ENCODE results near the gene FAM81A.
A peak's percentile ranks its signal among the peaks of the same experiment; 100 is the strongest.
"Not testable (repeated sequence)": the region's sequence is repeated elsewhere in the genome, so short reads cannot be mapped to it uniquely, and the experiment has no call there.

FAM81A gene

DNA sequence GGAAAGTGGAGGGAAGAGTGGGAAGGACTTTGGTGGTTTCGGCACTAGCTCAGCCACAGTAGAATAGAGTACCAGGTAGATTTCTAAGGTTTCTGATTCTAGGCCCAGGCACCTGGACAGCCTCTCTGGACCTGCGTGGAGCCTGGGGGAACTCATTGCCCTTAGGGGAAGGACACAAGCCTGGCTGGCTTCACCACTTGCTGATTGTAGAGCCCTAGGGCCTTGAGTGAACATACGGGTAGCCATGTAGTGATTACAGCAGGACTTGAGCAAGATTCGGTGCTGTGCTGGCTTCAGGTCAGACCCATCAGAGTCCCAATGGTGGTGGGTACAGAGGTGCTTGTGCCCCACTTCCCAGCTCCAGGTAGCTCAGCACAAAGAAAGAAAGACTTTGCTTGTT, 47.0 kb downstream of the FAM81A start:
- no peak overlapping the region for H3K27ac ChIP-seq (ENCODE audit: low read length)
- no peaks in the 10 kb centered on the region for H3K27me3 ChIP-seq (ENCODE audit: insufficient read depth, low read length, poor library complexity)
- no peaks in the 10 kb centered on the region for H3K79me2 ChIP-seq (ENCODE audit: insufficient read depth, low read length)
- H3K9ac ChIP-seq (ENCODE audit: low read depth, low read length) = no peak overlapping the region
- H3K4me1 ChIP-seq (ENCODE audit: insufficient read depth, low read length) = no peaks in the 10 kb centered on the region
- no peak overlapping the region for H3K4me3 ChIP-seq (ENCODE audit: low read depth in 1 of 2, low read length in 2 of 2)
- H4K20me1 ChIP-seq (ENCODE audit: insufficient read depth, low read length) = no peaks in the 10 kb centered on the region
- no peak overlapping the region for H2AFZ ChIP-seq (ENCODE audit: low read depth, low read length)
- no peak for DNase-seq
- H3K36me3 ChIP-seq (ENCODE audit: insufficient read depth, low read length) = no peaks in the 10 kb centered on the region
- TF ChIP-seq EZH2 (IDR thresholded peaks at IDR 0.05; ENCODE audit: borderline replicate concordance, low read depth, low read length, severe bottlenecking) = no peak
- TF ChIP-seq CTCF (IDR thresholded peaks at IDR 0.05; ENCODE audit: borderline replicate concordance, extremely low read depth, low read length, poor library complexity, severe bottlenecking) = no peak
- no peaks in the 10 kb centered on the region for H3K9me3 ChIP-seq (ENCODE audit: insufficient read depth, low read length, severe bottlenecking)
- H3K4me2 ChIP-seq (ENCODE audit: insufficient read depth, low read length) = no peak overlapping the region
- no peak for ATAC-seq (ENCODE audit: insufficient read depth, low read depth)

GRCh38 chr15:59489485-59489884, 51.5 kb downstream of the FAM81A start:
- H3K79me2 ChIP-seq (ENCODE audit: insufficient read depth, low read length); H3K4me1 ChIP-seq (ENCODE audit: insufficient read depth, low read length); H3K4me3 ChIP-seq (ENCODE audit: low read depth in 1 of 2, low read length in 2 of 2); DNase-seq; H3K27me3 ChIP-seq (ENCODE audit: insufficient read depth, low read length, poor library complexity); H3K9ac ChIP-seq (ENCODE audit: low read depth, low read length); H3K4me2 ChIP-seq (ENCODE audit: insufficient read depth, low read length); H3K36me3 ChIP-seq (ENCODE audit: insufficient read depth, low read length); H3K27ac ChIP-seq (ENCODE audit: low read length); H2AFZ ChIP-seq (ENCODE audit: low read depth, low read length); H4K20me1 ChIP-seq (ENCODE audit: insufficient read depth, low read length); H3K9me3 ChIP-seq (ENCODE audit: insufficient read depth, low read length, severe bottlenecking); ATAC-seq (ENCODE audit: insufficient read depth, low read depth): not testable (repeated sequence)

DNA sequence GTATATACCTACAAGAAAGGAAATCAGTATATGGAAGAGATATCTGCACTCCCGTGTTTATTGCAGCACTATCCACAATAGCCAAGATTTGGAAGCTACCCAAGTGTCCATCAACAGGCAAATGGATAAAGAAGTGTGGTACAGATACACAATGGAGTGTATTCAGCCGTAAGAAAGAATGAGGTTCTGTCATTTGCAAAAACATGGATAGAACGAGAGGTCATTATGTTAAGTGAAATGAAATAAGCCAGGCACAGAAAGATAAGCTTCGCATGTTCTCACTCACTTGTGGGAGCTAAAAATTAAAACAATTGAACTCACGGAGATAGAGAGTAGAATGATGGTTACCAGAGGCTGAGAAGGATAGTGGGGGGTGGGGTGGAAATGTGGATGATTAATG, 53.1 kb downstream of the FAM81A start:
- Histone ChIP-seq H3K27ac (ENCODE audit: low read length) (no peak overlapping the region), H3K27me3 (ENCODE audit: insufficient read depth, low read length, poor library complexity) (peaks cover 12% of the 10 kb centered on the region), H3K9ac (ENCODE audit: low read depth, low read length) (no peak overlapping the region), H4K20me1 (ENCODE audit: insufficient read depth, low read length) (no peaks in the 10 kb centered on the region), H3K4me2 (ENCODE audit: insufficient read depth, low read length) (no peak overlapping the region), H3K36me3 (ENCODE audit: insufficient read depth, low read length) (no peaks in the 10 kb centered on the region), H3K4me3 (ENCODE audit: low read depth in 1 of 2, low read length in 2 of 2) (no peak overlapping the region), H3K9me3 (ENCODE audit: insufficient read depth, low read length, severe bottlenecking) (no peaks in the 10 kb centered on the region), H2AFZ (ENCODE audit: low read depth, low read length) (no peak overlapping the region), H3K4me1 (ENCODE audit: insufficient read depth, low read length) (0 out of 2 replicates have a peak, but pooled peaks cover 3% of the 10 kb centered on the region), H3K79me2 (ENCODE audit: insufficient read depth, low read length) (no peaks in the 10 kb centered on the region)
- ATAC-seq (ENCODE audit: insufficient read depth, low read depth) = no peak
- TF ChIP-seq CTCF (IDR thresholded peaks at IDR 0.05; ENCODE audit: borderline replicate concordance, extremely low read depth, low read length, poor library complexity, severe bottlenecking) (no peak), EZH2 (IDR thresholded peaks at IDR 0.05; ENCODE audit: borderline replicate concordance, low read depth, low read length, severe bottlenecking) (no peak)
- DNase-seq = no peak

DNA sequence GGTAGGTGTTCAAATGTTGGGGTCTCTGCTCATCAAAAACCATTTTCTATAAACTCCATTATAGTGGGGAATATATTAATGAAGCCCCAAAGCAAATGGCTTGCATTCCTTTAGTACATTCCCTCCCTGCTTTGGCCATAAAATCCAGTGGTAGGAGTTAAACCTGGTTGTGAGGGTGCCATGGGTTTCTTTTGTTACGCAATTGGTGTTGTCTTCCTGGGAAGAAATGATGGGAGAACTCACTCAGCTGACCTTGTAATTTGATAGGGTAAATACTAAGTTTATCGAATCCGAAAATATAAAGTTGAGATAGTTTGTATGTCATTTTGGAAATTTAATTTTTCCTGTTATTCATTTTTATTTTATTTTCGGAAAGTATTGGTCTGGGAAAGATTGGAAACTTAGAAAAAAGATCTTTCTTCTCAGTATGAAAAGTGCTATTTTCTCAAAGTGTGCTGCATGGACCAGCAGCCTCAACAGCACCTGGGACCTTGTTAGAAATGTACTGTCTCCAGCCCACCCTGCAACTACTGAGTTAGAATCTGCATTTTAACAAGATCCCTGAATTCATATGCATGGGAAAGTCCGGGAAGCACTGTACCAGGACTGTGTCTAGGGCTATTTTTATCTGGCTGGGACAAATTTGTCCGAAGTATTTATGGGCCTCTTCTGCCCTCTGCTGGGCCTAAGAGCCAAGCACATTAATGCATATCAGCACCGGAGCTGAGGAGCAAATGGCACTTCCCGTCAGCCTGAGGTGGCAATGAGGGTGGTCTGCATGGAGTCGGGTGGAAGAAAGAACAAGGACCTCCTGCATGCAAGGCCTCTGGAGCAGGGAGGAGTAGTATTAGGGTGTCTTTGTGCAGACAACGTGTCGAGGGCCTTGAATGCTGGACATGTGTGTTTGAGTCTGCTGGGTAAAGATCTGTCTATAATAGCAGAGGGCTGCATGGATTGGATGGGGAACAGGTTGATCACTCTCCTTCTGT, 54.7 kb downstream of the FAM81A start:
- Histone ChIP-seq H3K27ac (ENCODE audit: low read length) (no peak overlapping the region), H3K9me3 (ENCODE audit: insufficient read depth, low read length, severe bottlenecking) (no peaks in the 10 kb centered on the region), H3K4me1 (ENCODE audit: insufficient read depth, low read length) (0 out of 2 replicates have a peak, but pooled peaks cover 3% of the 10 kb centered on the region), H3K36me3 (ENCODE audit: insufficient read depth, low read length) (no peaks in the 10 kb centered on the region), H3K9ac (ENCODE audit: low read depth, low read length) (no peak overlapping the region), H4K20me1 (ENCODE audit: insufficient read depth, low read length) (no peaks in the 10 kb centered on the region), H2AFZ (ENCODE audit: low read depth, low read length) (no peak overlapping the region), H3K4me2 (ENCODE audit: insufficient read depth, low read length) (no peak overlapping the region), H3K27me3 (ENCODE audit: insufficient read depth, low read length, poor library complexity) (peaks cover 12% of the 10 kb centered on the region), H3K79me2 (ENCODE audit: insufficient read depth, low read length) (no peaks in the 10 kb centered on the region), H3K4me3 (ENCODE audit: low read depth in 1 of 2, low read length in 2 of 2) (no peak overlapping the region)
- ATAC-seq (ENCODE audit: insufficient read depth, low read depth) = peak; percentile 85
- peak; percentile 85 for TF ChIP-seq CTCF (IDR thresholded peaks at IDR 0.05; ENCODE audit: borderline replicate concordance, extremely low read depth, low read length, poor library complexity, severe bottlenecking)
- no peak for TF ChIP-seq EZH2 (IDR thresholded peaks at IDR 0.05; ENCODE audit: borderline replicate concordance, low read depth, low read length, severe bottlenecking)
- peak; percentile 51 for DNase-seq
